Renal cortical epithelial cell (primary cell): ENCODE data around the gene KHDC4. TPM values are rescaled to one million over a fixed set of nuclear protein-coding genes. Genes with fewer than 3 reads are reported as not detected.

ENCODE experiments used
- total RNA-seq: library from RNA; depleted of rRNA; stranded (reverse); fragments of >200 nt; gene quantifications from 2 replicates; pipeline ENCODE4 v1.2.3, GENCODE V29; 2014

The KHDC4 gene
- total RNA-seq, 1 donor from 2014 or later, result 39.1 TPM

Other genes with a start within 250 kb of the KHDC4 start
- gene YY1AP1, start 245.6 kb downstream of the KHDC4 start, total RNA-seq, result 44.5 and 82.7 TPM in 2 replicates
- gene DAP3, start 245.3 kb downstream of the KHDC4 start, total RNA-seq, result 58.2 and 78.1 TPM in 2 replicates
- 17.4 and 46.1 TPM in 2 replicates for gene GON4L, start 77.2 kb downstream of the KHDC4 start, total RNA-seq
- 20.3 and 35.1 TPM in 2 replicates for gene SYT11, start 74.8 kb downstream of the KHDC4 start, total RNA-seq
- gene RIT1, start 23.1 kb downstream of the KHDC4 start, total RNA-seq, result 38.4 and 88.2 TPM in 2 replicates
- not detected in 2 replicates for gene RXFP4, start 7.2 kb upstream of the KHDC4 start, total RNA-seq
- 36.8 and 53.6 TPM in 2 replicates for gene ARHGEF2, start 44.1 kb upstream of the KHDC4 start, total RNA-seq
- gene SSR2, start 86.5 kb upstream of the KHDC4 start, total RNA-seq, result 366 and 540 TPM in 2 replicates
- gene UBQLN4, start 119.4 kb upstream of the KHDC4 start, total RNA-seq, result 16.0 and 25.2 TPM in 2 replicates
- 53.6 and 79.0 TPM in 2 replicates for gene LAMTOR2, start 120.4 kb upstream of the KHDC4 start, total RNA-seq
- 0.50 and 43.9 TPM in 2 replicates for gene RAB25, start 126.7 kb upstream of the KHDC4 start, total RNA-seq
- gene MEX3A, start 148.1 kb upstream of the KHDC4 start, total RNA-seq, result 5.0 and 7.1 TPM in 2 replicates
- gene LMNA, start 180.3 kb upstream of the KHDC4 start, total RNA-seq, result 420 and 617 TPM in 2 replicates
- gene SEMA4A, start 219.2 kb upstream of the KHDC4 start, total RNA-seq, result 0.69 and 7.4 TPM in 2 replicates